Panc1 (cell line): ENCODE data around the gene GPR31.
"Not testable (repeated sequence)": the region's sequence is repeated elsewhere in the genome, so short reads cannot be mapped to it uniquely, and the experiment has no call there.

Source experiments
- CTCF ChIP-seq: fragments of 450-650 bp; IDR thresholded peaks from 2 replicates; pipeline ENCODE4 v1.5.1; 2017; ENCODE audit warnings: mild to moderate bottlenecking
- POLR2AphosphoS5 ChIP-seq: IDR thresholded peaks from 2 replicates; pipeline ENCODE4 v1.6.1; 2012; ENCODE audit warnings: mild to moderate bottlenecking, low read depth, low read length, moderate library complexity
- REST ChIP-seq, 2 experiments: IDR thresholded peaks; 2 replicates each; pipeline ENCODE4 v1.6.1; 2011 to 2012; ENCODE audit warnings: low read depth in 2 of 2, control low read depth in 1 of 2, low read length in 1 of 2, mild to moderate bottlenecking in 1 of 2, moderate library complexity in 1 of 2; ENCODE audit not compliant: insufficient read depth in 1 of 2
- SIN3A ChIP-seq: IDR thresholded peaks from 2 replicates; pipeline ENCODE4 v1.6.1; 2012; ENCODE audit warnings: low read depth, mild to moderate bottlenecking, low read length, moderate library complexity, borderline replicate concordance; ENCODE audit not compliant: insufficient read depth

GRCh38 chr6:167193515-167194125, 35.8 kb upstream of the GPR31 start:
- TF ChIP-seq REST (IDR thresholded peaks at IDR 0.05; ENCODE audit: insufficient read depth in 1 of 2, low read depth in 2 of 2, low read length in 1 of 2); CTCF; SIN3A; POLR2AphosphoS5: not testable (repeated sequence)
